ENCODE measurements around the gene OR52E5.

The OR52E5 gene

DNA sequence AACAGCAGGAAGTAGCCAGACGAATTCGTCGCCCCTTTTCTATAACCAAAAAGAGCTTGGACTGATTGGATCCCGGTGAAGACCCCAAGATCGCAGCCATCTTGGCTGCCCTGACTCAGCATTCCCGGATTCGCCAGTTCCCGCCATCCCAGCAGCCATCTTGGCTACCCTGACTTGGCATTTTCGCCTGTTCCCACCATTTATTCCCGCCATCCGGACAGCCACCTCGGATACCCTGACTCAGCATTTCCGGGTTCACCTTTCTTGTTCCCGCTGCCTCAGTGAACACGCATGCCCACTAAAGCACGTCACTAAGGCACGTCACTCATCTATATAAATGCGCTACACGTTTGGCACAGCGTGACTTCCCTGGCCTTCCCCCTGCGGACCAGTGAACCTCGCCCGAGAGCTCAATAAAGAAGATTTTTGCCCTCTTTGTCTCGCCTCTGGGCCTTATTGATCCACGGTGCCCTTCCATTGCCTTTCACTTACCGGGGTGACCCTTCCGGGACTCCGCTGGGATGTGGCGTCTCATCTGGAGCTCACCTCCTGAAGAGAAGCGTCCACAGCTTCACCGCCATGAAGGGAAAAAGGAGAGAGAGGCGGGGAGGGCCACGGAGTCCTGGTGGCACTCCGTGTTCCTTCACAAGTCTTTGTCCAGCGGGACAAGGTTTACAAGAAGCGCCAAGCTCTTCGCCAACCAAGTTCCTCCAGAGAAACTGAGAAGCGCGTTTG is 45.0 kb downstream of the OR52E5 start:
- H3K9me3 ChIP-seq (ENCODE audit: insufficient read depth, low read length): no peaks in the 10 kb centered on the region
- TF ChIP-seq CTCF (IDR thresholded peaks at IDR 0.05; ENCODE audit: low read depth, low read length) (no peak), EZH2phosphoT487 (IDR thresholded peaks at IDR 0.05; ENCODE audit: low read depth) (no peak)
- H2AFZ ChIP-seq (ENCODE audit: low read depth, low read length): no peak overlapping the region
- no peaks in the 10 kb centered on the region for H4K20me1 ChIP-seq (ENCODE audit: insufficient read depth, low read length)
- no peak overlapping the region for H3K4me2 ChIP-seq (ENCODE audit: low read length)
- no peak overlapping the region for H3K4me3 ChIP-seq (ENCODE audit: low read length)
- H3K4me1 ChIP-seq (ENCODE audit: low read length): no peaks in the 10 kb centered on the region
- H3K36me3 ChIP-seq (replicated peaks; ENCODE audit: low read depth, low read length): no peaks in the 10 kb centered on the region
- peaks cover 4% of the 10 kb centered on the region; the same call in 1 of the 2 replicates for H3K27me3 ChIP-seq (ENCODE audit: low read depth, low read length)
- H3K9ac ChIP-seq (ENCODE audit: low read length): no peak overlapping the region
- no peak overlapping the region for H3K27ac ChIP-seq (ENCODE audit: low read length)
- H3K79me2 ChIP-seq (ENCODE audit: low read length): no peaks in the 10 kb centered on the region

DNA sequence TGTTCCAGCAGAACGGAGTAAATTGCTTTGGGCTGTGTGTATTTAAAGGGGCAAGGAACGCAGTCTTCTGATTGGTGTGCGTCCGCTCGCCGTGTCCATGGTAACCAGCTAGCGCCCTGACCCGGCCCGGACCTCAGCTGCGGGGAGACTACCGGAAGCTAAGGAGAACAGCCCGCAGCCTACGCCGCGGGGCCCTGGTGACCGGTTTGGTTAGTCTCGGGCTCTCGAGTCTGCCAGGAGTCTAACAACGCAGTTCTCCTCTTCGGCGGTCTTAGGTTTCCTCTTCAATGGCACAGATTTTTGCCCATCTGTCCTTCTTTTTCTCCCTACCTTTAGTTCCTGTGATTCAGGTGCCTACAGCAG is 45.6 kb downstream of the OR52E5 start:
- Histone ChIP-seq H3K4me3 (ENCODE audit: low read length) (no peak overlapping the region), H3K4me1 (ENCODE audit: low read length) (no peaks in the 10 kb centered on the region), H3K9me3 (ENCODE audit: insufficient read depth, low read length) (no peaks in the 10 kb centered on the region), H2AFZ (ENCODE audit: low read depth, low read length) (no peak overlapping the region), H3K27ac (ENCODE audit: low read length) (no peak overlapping the region), H3K9ac (ENCODE audit: low read length) (no peak overlapping the region), H3K36me3 (replicated peaks; ENCODE audit: low read depth, low read length) (no peaks in the 10 kb centered on the region), H3K79me2 (ENCODE audit: low read length) (no peaks in the 10 kb centered on the region), H3K4me2 (ENCODE audit: low read length) (no peak overlapping the region), H3K27me3 (ENCODE audit: low read depth, low read length) (peaks cover 4% of the 10 kb centered on the region; the same call in 1 of the 2 replicates), H4K20me1 (ENCODE audit: insufficient read depth, low read length) (no peaks in the 10 kb centered on the region)
- TF ChIP-seq EZH2phosphoT487 (IDR thresholded peaks at IDR 0.05; ENCODE audit: low read depth) (no peak), CTCF (IDR thresholded peaks at IDR 0.05; ENCODE audit: low read depth, low read length) (no peak)

DNA sequence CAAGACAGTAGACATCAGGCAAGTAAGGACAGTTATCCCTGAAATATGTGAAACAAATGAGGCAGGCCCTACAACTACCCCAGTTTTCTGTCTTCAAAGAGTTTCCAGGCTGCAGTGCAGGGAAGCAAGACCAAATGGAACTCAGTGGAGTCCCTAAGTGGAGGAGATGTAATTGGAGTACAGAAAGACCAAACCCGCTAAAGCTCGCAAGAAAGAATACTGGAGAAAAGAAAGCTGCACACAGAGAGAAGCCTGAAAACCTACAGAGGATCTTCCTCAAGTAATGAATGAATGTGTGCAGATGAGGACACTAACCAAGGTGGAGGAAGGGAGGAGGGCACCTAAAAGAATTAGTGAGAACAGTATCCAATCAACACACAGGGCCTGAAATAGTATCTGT is 47.7 kb downstream of the OR52E5 start:
- H3K9ac ChIP-seq (ENCODE audit: low read length): no peak overlapping the region
- H2AFZ ChIP-seq (ENCODE audit: low read depth, low read length): no peak overlapping the region
- H3K27me3 ChIP-seq (ENCODE audit: low read depth, low read length): peaks cover 5% of the 10 kb centered on the region; the same call in 1 of the 2 replicates
- no peak overlapping the region for H3K4me3 ChIP-seq (ENCODE audit: low read length)
- no peaks in the 10 kb centered on the region for H3K79me2 ChIP-seq (ENCODE audit: low read length)
- TF ChIP-seq EZH2phosphoT487 (IDR thresholded peaks at IDR 0.05; ENCODE audit: low read depth) (no peak), CTCF (IDR thresholded peaks at IDR 0.05; ENCODE audit: low read depth, low read length) (no peak)
- no peak overlapping the region for H3K27ac ChIP-seq (ENCODE audit: low read length)
- no peaks in the 10 kb centered on the region for H3K4me1 ChIP-seq (ENCODE audit: low read length)
- H3K4me2 ChIP-seq (ENCODE audit: low read length): no peak overlapping the region
- no peaks in the 10 kb centered on the region for H4K20me1 ChIP-seq (ENCODE audit: insufficient read depth, low read length)
- H3K36me3 ChIP-seq (replicated peaks; ENCODE audit: low read depth, low read length): no peaks in the 10 kb centered on the region
- no peaks in the 10 kb centered on the region for H3K9me3 ChIP-seq (ENCODE audit: insufficient read depth, low read length)

GRCh38 chr11:5941951-5942350 is 48.9 kb downstream of the OR52E5 start, which contains the start of gene OR56A3:
Gene OR56A3 (plus strand): TSS chr11:5942251. CDS start chr11:5947347, 5,096 bp downstream.
- no peak within 1 kb of the TSS for H3K4me2 ChIP-seq (ENCODE audit: low read length)
- TF ChIP-seq EZH2phosphoT487 (IDR thresholded peaks at IDR 0.05; ENCODE audit: low read depth): no peak
- TF ChIP-seq CTCF (IDR thresholded peaks at IDR 0.05; ENCODE audit: low read depth, low read length): no peak
- no peak within 1 kb of the TSS for H3K4me3 ChIP-seq (ENCODE audit: low read length)
- no peaks in the 10 kb centered on the region for H3K9me3 ChIP-seq (ENCODE audit: insufficient read depth, low read length)
- H3K27me3 ChIP-seq (ENCODE audit: low read depth, low read length): peaks cover 11% of the 10 kb centered on the region; the same call in 1 of the 2 replicates
- H3K9ac ChIP-seq (ENCODE audit: low read length): no peak within 1 kb of the TSS
- no peak within 1 kb of the TSS for H3K27ac ChIP-seq (ENCODE audit: low read length)
- no peaks in the 10 kb centered on the region for H4K20me1 ChIP-seq (ENCODE audit: insufficient read depth, low read length)
- no peaks in the 10 kb centered on the region for H3K79me2 ChIP-seq (ENCODE audit: low read length)
- no peaks in the 10 kb centered on the region for H3K36me3 ChIP-seq (replicated peaks; ENCODE audit: low read depth, low read length)
- no peaks in the 10 kb centered on the region for H3K4me1 ChIP-seq (ENCODE audit: low read length)
- H2AFZ ChIP-seq (ENCODE audit: low read depth, low read length): no peak within 1 kb of the TSS

All from OCI-LY3 (cell line).